Suprapubic skin (tissue), 4 donors: Measurements from ENCODE around the gene TEX264. TPM values are rescaled to one million over a fixed set of nuclear protein-coding genes. Genes with fewer than 3 reads are reported as not detected.

Experiments
- DNase-seq, 2 donors: peaks; one replicate each; pipeline ENCODE4 v3.0.0-alpha.2; 2019; ENCODE audit warnings: low spot score in 2 of 2
- H3K27ac ChIP-seq: fragments of 200-600 bp; sonication (generic); one replicate; pipeline ENCODE4 v1.5.1; 2019
- H3K27me3 ChIP-seq: fragments of 200-600 bp; sonication (generic); one replicate; pipeline ENCODE4 v1.5.1; 2019
- H3K36me3 ChIP-seq: fragments of 200-600 bp; sonication (generic); one replicate; pipeline ENCODE4 v1.5.1; 2019
- H3K4me1 ChIP-seq: fragments of 200-600 bp; sonication (generic); one replicate; pipeline ENCODE4 v1.5.1; 2019
- H3K4me3 ChIP-seq: fragments of 200-600 bp; sonication (generic); one replicate; pipeline ENCODE4 v1.5.1; 2019; ENCODE audit warnings: mild to moderate bottlenecking
- H3K9me3 ChIP-seq: fragments of 200-600 bp; sonication (generic); one replicate; pipeline ENCODE4 v1.5.1; 2019
- EP300 ChIP-seq: sonication (generic); formaldehyde crosslinking; IDR thresholded peaks from one replicate; pipeline ENCODE4 v1.6.1; 2017; ENCODE audit warnings: antibody characterized with exemption
- POLR2A ChIP-seq, 2 donors: fragments of 450-650 bp; IDR thresholded peaks; one replicate each; pipeline ENCODE4 v1.6.1; 2017; ENCODE audit warnings: antibody characterized with exemption in 2 of 2, mild to moderate bottlenecking in 2 of 2, moderate library complexity in 2 of 2
- POLR2AphosphoS5 ChIP-seq, 3 donors: sonication (generic); formaldehyde crosslinking; IDR thresholded peaks; one replicate each; pipeline ENCODE4 v1.6.1; 2017; ENCODE audit warnings: antibody characterized with exemption in 3 of 3
- WGBS: methylation state at CpG from one replicate; pipeline ENCODE4 v1.1.5; 2018; 5-methylcytosine and 5-hydroxymethylcytosine counted together
- total RNA-seq, 4 donors: library from RNA; depleted of rRNA; stranded (reverse); fragments of >200 nt; gene quantifications; one replicate each; pipeline ENCODE4 v1.1.0, GENCODE V29; 2016
- TF ChIP-seq, protein P1 (sequence below), 2 donors: fragments of 200-600 bp in 1 of 2; fragments of 450-650 bp in 1 of 2; sonication (generic) in 1 of 2; IDR thresholded peaks; one replicate each; pipeline ENCODE4 v1.5.1; 2016 to 2019; ENCODE audit warnings: antibody characterized with exemption in 2 of 2, mild to moderate bottlenecking in 1 of 2, moderate library complexity in 1 of 2

TEX264 gene
- total RNA-seq, 4 donors from 2014 or later = 52.3 to 137 (median 129) TPM

DNA sequence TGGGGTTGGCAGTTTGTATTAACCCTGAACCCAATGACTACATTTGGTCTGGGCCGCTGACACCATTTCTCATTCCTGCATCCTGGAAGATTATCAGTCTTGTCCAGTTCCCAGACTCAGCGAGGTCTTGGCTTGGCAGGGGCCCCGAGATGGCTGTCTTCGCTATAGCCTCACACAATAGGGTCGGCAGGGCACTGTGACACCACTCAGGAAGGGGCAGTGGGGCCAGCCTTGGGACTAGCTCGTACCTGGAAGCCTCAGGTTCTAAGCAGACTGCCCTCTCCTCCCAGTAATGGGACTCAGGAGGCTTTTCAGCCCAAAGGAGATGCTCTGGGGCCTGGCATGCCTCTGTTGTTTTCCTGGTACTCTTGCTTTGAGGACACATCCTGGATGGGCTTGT lies 9.1 kb downstream of the TEX264 start:
- 73% methylated on average over 5 of the region's 6 CpGs for WGBS
- Histone ChIP-seq H3K4me3 (no peak overlapping the region), H3K27ac (peak overlapping the region; percentile 41), H3K9me3 (no peaks in the 10 kb centered on the region), H3K36me3 (peaks cover 26% of the 10 kb centered on the region), H3K4me1 (peaks cover 80% of the 10 kb centered on the region), H3K27me3 (no peaks in the 10 kb centered on the region)
- DNase-seq = no peak
- no peak for TF ChIP-seq EP300
- no peak for TF ChIP-seq POLR2AphosphoS5 (IDR thresholded peaks at IDR 0.05)
- TF ChIP-seq, protein P1, sequence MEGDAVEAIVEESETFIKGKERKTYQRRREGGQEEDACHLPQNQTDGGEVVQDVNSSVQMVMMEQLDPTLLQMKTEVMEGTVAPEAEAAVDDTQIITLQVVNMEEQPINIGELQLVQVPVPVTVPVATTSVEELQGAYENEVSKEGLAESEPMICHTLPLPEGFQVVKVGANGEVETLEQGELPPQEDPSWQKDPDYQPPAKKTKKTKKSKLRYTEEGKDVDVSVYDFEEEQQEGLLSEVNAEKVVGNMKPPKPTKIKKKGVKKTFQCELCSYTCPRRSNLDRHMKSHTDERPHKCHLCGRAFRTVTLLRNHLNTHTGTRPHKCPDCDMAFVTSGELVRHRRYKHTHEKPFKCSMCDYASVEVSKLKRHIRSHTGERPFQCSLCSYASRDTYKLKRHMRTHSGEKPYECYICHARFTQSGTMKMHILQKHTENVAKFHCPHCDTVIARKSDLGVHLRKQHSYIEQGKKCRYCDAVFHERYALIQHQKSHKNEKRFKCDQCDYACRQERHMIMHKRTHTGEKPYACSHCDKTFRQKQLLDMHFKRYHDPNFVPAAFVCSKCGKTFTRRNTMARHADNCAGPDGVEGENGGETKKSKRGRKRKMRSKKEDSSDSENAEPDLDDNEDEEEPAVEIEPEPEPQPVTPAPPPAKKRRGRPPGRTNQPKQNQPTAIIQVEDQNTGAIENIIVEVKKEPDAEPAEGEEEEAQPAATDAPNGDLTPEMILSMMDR (IDR thresholded peaks at IDR 0.05) = no peak
- TF ChIP-seq POLR2A (IDR thresholded peaks at IDR 0.05) = no peak

DNA sequence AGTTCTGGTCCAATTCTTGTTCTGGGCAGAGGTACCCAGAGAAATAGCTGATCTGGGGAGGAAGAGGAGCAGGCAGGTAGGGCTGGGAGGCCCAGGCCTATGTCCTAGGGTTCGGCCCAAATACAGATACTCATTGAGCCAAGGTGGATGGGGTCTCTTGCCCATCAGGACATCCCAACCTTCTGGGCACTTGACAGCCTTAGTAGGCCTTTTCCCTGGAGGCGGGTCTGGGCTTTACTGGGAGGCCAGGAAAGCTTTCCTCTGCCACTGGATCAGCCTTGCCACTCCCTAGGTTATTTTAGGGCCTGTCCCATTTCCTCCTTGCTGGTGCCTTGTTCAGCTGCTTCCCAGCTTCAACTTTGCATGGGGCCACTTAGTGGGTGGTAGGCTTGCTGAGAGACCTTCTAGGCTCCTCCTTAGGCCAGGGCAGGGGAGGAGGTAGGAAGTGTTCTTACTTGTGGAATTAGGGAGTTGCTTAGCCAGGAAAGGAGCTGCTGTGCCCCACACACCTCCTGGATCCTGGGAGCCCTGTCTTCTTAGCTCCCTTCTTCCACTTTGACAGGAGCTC lies 9.7 kb downstream of the TEX264 start:
- WGBS = no CpG with 5 or more reads among the region's 2 CpGs
- TF ChIP-seq POLR2AphosphoS5 (IDR thresholded peaks at IDR 0.05) = no peak
- TF ChIP-seq, protein P1 (IDR thresholded peaks at IDR 0.05) = no peak
- TF ChIP-seq EP300 = no peak
- no peak for TF ChIP-seq POLR2A (IDR thresholded peaks at IDR 0.05)
- peak overlapping the region; percentile 41 for H3K27ac ChIP-seq
- H3K36me3 ChIP-seq = peaks cover 28% of the 10 kb centered on the region
- DNase-seq = no peak
- peaks cover 80% of the 10 kb centered on the region for H3K4me1 ChIP-seq
- no peaks in the 10 kb centered on the region for H3K27me3 ChIP-seq
- no peak overlapping the region for H3K4me3 ChIP-seq
- no peaks in the 10 kb centered on the region for H3K9me3 ChIP-seq

DNA sequence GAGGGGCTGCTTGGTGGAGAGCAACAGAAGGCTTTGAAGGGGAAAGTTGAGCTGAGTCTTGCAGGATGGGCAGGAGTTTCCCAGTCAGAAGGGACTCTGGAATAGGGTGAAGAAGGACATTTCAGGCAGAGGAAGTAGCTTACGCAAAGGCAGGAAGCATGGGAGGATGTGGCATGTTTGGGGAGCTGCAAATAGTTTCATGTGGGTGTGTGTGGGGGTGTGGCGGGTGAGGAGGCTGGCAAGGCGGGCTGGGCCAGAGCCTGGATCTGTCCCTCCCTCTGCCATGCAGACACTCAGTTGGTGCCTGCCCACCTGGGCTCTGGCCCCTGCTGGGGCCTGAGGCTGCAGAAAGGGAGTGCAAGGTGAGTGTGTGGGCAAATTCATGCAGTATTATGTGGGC lies 10.4 kb downstream of the TEX264 start:
- Histone ChIP-seq H3K27ac (peak overlapping the region; percentile 41), H3K4me3 (no peak overlapping the region), H3K4me1 (peaks cover 80% of the 10 kb centered on the region), H3K9me3 (no peaks in the 10 kb centered on the region), H3K27me3 (no peaks in the 10 kb centered on the region), H3K36me3 (peaks cover 31% of the 10 kb centered on the region)
- no peak for TF ChIP-seq POLR2A (IDR thresholded peaks at IDR 0.05)
- TF ChIP-seq, protein P1 (IDR thresholded peaks at IDR 0.05) = no peak
- TF ChIP-seq EP300 = no peak
- no peak for TF ChIP-seq POLR2AphosphoS5 (IDR thresholded peaks at IDR 0.05)
- DNase-seq = no peak
- 27% methylated on average over 3 of the region's 3 CpGs for WGBS

DNA sequence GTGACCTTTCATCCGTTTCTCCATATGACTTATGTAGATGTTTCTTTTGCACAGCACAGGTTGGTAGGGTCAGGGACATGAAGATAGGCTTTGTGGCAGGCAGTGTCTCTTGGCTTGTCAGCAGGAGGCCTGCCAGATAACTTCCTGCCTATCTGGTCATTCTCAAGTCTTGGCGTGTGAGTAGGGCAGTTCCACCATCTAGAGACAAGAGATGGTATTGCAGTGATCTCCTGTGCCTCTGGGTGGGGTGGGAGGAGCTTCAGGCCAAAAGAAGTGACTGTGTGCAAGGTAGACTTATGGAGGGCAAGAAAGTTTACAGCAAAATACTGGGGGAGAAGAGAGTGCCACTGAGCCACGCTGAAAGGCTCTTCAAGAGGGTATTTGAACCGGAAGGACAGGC lies 11.0 kb downstream of the TEX264 start:
- WGBS = 32% methylated on average over 4 of the region's 4 CpGs

DNA sequence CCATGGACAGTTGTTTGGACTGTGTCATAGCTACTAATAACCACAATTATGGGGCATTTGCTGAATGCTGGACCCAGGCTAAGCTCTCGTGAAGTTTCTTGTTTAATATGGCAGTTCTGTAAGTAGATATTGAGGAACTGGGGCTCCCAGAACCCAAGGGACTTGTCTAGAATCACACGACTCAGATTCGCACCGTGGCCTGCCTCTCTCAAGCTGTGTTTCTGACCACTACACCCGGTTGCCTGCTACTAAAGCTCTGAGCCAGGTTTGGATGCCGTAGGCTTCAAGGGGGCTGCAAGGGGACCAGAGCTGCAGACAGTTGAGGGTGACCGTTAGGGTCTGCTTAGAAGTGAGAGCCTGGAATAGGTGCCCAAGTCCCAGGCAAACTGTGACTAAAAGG lies 11.5 kb downstream of the TEX264 start:
- TF ChIP-seq POLR2A (IDR thresholded peaks at IDR 0.05) (no peak), EP300 (no peak), POLR2AphosphoS5 (IDR thresholded peaks at IDR 0.05) (no peak)
- TF ChIP-seq, protein P1 (IDR thresholded peaks at IDR 0.05) = no peak
- no peak overlapping the region for H3K27ac ChIP-seq
- WGBS = 82% methylated on average over 7 of the region's 7 CpGs
- no peak for DNase-seq
- no peak overlapping the region for H3K4me3 ChIP-seq
- H3K36me3 ChIP-seq = peaks cover 41% of the 10 kb centered on the region
- H3K9me3 ChIP-seq = no peaks in the 10 kb centered on the region
- peaks cover 80% of the 10 kb centered on the region for H3K4me1 ChIP-seq
- no peaks in the 10 kb centered on the region for H3K27me3 ChIP-seq

More for the DNA sequence above, 11.0 kb downstream of the TEX264 start:
- no peak for DNase-seq
- no peak overlapping the region for H3K4me3 ChIP-seq
- no peaks in the 10 kb centered on the region for H3K9me3 ChIP-seq
- peaks cover 36% of the 10 kb centered on the region for H3K36me3 ChIP-seq
- TF ChIP-seq, protein P1 (IDR thresholded peaks at IDR 0.05) = peak; percentile 68 to 86
- TF ChIP-seq POLR2A (IDR thresholded peaks at IDR 0.05) = no peak
- H3K27me3 ChIP-seq = no peaks in the 10 kb centered on the region
- no peak overlapping the region for H3K27ac ChIP-seq
- H3K4me1 ChIP-seq = peaks cover 80% of the 10 kb centered on the region
